Ishikawa (cell line): ENCODE data around the gene XPO6.

Experiments used
- CEBPB ChIP-seq: IDR thresholded peaks from 2 replicates; pipeline ENCODE4 v1.6.1; 2012
- CREB1 ChIP-seq: IDR thresholded peaks from 2 replicates; pipeline ENCODE4 v1.6.1; 2012; ENCODE audit warnings: low read depth
- EGR1 ChIP-seq: IDR thresholded peaks from 2 replicates; pipeline ENCODE4 v1.6.1; 2012
- EP300 ChIP-seq: IDR thresholded peaks from 2 replicates; pipeline ENCODE4 v1.6.1; 2012; ENCODE audit warnings: borderline replicate concordance
- FOXM1 ChIP-seq: IDR thresholded peaks from 2 replicates; pipeline ENCODE4 v1.6.1; 2012; ENCODE audit warnings: low read depth, borderline replicate concordance
- MAX ChIP-seq: IDR thresholded peaks from 2 replicates; pipeline ENCODE4 v1.6.1; 2012
- NFIC ChIP-seq: IDR thresholded peaks from 2 replicates; pipeline ENCODE4 v1.6.1; 2012
- RAD21 ChIP-seq: IDR thresholded peaks from 2 replicates; pipeline ENCODE4 v1.6.1; 2012; ENCODE audit warnings: low read depth
- REST ChIP-seq: IDR thresholded peaks from 2 replicates; pipeline ENCODE4 v1.6.1; 2012; ENCODE audit warnings: low read depth, mild to moderate bottlenecking
- TAF1 ChIP-seq: IDR thresholded peaks from 2 replicates; pipeline ENCODE4 v1.6.1; 2012; ENCODE audit warnings: low read depth, mild to moderate bottlenecking
- TCF12 ChIP-seq: IDR thresholded peaks from 2 replicates; pipeline ENCODE4 v1.6.1; 2012; ENCODE audit warnings: low read depth
- TEAD4 ChIP-seq: IDR thresholded peaks from 2 replicates; pipeline ENCODE4 v1.6.1; 2012
- USF1 ChIP-seq: IDR thresholded peaks from 2 replicates; pipeline ENCODE4 v1.6.1; 2012
- YY1 ChIP-seq: IDR thresholded peaks from 2 replicates; pipeline ENCODE4 v1.6.1; 2012; ENCODE audit warnings: low read depth
- ZBTB7A ChIP-seq: IDR thresholded peaks from 2 replicates; pipeline ENCODE4 v1.6.1; 2012; ENCODE audit warnings: low read depth

Gene XPO6

GRCh38 chr16:28073836-28074235 lies 137.9 kb downstream of the XPO6 start:
- no peak for TF ChIP-seq TEAD4
- TF ChIP-seq FOXM1: no peak
- no peak for TF ChIP-seq USF1
- no peak for TF ChIP-seq EP300

- TF ChIP-seq ZBTB7A (no peak), TAF1 (no peak), REST (no peak)
Measured at GRCh38 chr16:28072087-28072486, 139.7 kb downstream of the XPO6 start.

GRCh38 chr16:28069971-28070794 lies 141.6 kb downstream of the XPO6 start:
- TF ChIP-seq TAF1 (no peak), TCF12 (no peak), CREB1 (no peak), NFIC (no peak), CEBPB (no peak), REST (no peak), EP300 (no peak), YY1 (no peak), FOXM1 (no peak), USF1 (no peak)

GRCh38 chr16:28068976-28069375 lies 142.8 kb downstream of the XPO6 start:
- TF ChIP-seq FOXM1 (no peak), CREB1 (no peak), REST (no peak), USF1 (no peak), TAF1 (no peak), NFIC (no peak), YY1 (no peak), ZBTB7A (no peak), TCF12 (no peak), EP300 (no peak), RAD21 (no peak), EGR1 (no peak), CEBPB (no peak), TEAD4 (no peak), MAX (no peak)
